GM18951 (cell line): Measurements from ENCODE around the gene RUNX2.
"Not testable (repeated sequence)": the region's sequence is repeated elsewhere in the genome, so short reads cannot be mapped to it uniquely, and the experiment has no call there.

Experiments
- POLR2A ChIP-seq: IDR thresholded peaks from 4 replicates; pipeline ENCODE4 v1.6.1; 2011; ENCODE audit warnings: mild to moderate bottlenecking; ENCODE audit not compliant: insufficient read length, insufficient read depth; ENCODE audit errors: extremely low read depth
- in situ Hi-C: fragments of 300-500 bp; cut with MboI; formaldehyde crosslinking; loops from one replicate; pipeline ENCODE4 v1.12.0; 2022; ENCODE audit warnings: low sequenced_read_pairs, mixed read lengths, inconsistent platforms; ENCODE audit not compliant: unreplicated experiment

RUNX2 gene

DNA sequence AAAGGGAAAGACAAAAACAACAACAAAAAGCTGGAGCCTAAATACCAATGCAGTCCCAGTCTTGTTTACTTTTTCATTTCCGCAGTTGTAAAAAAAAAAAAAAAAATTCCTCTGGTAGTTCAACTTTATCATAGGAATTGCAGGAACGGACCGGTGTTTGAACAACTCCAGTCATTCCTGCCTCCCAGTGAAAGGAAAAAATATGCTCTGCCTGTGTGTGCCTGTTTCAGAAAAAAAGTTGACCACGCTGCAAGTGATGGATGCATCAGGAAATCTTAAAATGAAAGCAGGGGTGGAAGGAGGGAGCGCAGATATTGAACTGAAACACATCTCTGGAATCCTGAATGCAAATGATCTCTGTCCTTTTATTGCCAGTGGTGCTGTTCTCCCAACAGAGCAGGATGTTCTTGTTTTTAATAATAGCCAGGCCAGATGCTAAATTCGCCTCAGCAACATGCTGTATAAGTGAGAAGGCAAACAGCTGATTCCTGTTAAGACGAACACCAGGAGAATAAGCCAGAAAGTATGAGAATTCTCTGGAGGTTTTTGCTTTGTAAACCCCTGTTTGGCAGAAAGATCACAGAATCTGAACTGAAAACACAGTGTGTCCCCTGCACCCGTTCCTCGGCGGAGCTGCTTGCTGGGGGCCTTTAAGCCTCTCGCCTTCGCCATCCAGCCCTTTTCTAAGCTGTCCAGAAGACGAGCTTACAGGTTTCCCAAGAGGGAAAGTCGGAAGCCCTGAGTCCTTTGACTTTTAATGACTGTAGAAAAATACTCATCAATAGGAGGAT, 228.0 kb downstream of the RUNX2 start:
- no peak for TF ChIP-seq POLR2A

DNA sequence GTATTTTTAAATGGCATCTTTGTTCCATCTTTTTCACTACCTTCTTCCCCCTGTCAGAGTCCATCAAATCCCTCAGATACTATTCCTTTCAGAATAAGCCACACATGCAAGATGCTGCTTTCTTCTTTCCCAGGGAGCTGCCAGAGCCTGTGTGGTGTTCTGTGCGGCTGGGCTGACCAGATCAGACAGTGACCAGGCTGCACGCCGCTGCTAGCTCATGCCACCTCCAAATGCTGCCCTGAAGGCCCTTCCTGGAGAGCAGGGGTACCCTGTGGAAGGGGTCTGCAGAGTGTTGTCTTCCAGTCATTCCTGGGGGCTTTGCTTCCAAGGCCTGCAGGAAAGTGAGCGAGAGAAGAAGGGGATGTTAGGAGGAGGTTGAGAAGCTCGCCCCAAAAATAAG, 228.7 kb downstream of the RUNX2 start:
- TF ChIP-seq POLR2A = no peak
- in situ Hi-C loops = no loop called here

More for the DNA sequence above, 228.0 kb downstream of the RUNX2 start:
- in situ Hi-C loops = no loop called here

DNA sequence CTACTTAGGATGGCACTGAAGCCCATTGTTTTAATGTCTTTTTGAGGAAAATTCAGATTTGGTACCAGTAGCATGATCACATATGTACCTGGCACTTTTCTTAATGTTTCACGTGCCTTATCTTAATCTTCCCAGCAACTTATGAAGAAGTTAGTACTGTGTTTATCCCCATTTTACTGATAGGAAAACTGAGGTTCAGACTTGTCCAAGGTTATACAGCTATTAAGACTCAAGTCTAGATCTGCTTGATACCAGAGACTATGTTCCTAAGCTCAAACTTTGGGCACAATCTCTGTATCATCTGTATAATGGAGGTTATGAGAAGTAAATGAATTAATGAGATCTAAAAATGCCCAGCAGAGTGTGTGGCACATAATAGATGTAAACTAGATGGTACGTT, 229.3 kb downstream of the RUNX2 start:
- in situ Hi-C loops = no loop called here
- TF ChIP-seq POLR2A = no peak

DNA sequence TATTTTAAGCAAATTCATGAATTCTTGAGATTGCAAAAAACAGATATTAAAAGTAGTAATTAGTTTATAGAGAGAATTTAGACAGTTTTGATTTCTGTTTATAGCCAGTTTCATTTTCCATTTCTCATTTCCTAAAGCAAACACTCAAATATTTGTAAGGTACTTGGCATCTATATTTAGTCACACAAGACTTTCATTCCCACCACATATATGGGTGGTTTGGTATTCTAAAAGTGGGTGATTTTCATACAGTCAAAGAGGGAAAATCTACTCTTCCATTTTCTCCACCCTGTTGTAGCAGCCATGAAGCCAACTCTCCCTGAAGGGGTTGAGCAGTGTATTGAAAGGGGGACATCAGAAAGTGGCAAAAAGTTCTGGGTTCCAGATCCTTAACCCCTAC, 230.7 kb downstream of the RUNX2 start:
- no peak for TF ChIP-seq POLR2A
- in situ Hi-C loops = no loop called here

DNA sequence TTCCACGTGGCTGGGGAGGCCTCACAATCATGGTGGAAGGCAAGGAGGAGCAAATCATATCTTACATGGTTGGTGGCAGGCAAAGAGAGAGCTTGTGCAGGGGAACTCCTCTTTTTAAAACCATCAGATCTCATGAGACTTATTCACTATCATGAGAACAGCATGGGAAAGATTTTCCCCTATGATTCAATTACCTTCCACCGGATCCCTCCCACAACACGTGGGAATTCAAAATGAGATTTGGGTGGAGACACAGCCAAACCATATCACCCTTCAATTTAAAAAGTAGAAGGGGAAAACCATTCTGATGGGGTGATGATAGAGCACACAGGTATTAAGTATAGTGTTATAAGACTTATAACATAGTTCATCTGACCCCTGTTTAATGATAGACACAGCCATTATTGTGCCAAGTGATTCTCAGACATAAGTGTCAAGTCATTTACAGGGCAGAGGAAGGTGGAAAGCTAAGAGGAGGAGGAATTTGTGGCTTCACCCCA, 232.2 kb downstream of the RUNX2 start:
- in situ Hi-C loops = not testable (repeated sequence)

DNA sequence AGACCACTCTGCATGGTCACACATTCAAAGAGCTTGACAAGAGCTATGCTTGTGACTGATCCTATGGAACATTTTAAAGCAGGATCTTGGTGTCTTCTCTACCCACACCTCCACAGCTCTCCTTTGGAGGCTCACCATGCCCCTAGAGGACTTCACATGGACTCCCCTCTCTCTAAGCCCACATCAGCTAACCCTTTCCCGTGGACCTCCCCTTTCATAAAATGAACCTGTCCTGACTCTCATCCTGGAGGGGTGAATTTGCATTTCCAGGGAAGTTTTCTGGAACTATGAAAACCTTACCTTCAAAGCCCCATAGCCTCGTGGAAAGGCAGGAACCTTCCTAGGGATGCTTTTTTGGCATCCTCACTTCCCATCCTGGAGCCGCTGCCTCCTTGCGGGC, 234.0 kb downstream of the RUNX2 start:
- no peak for TF ChIP-seq POLR2A
- in situ Hi-C loops = no loop called here

DNA sequence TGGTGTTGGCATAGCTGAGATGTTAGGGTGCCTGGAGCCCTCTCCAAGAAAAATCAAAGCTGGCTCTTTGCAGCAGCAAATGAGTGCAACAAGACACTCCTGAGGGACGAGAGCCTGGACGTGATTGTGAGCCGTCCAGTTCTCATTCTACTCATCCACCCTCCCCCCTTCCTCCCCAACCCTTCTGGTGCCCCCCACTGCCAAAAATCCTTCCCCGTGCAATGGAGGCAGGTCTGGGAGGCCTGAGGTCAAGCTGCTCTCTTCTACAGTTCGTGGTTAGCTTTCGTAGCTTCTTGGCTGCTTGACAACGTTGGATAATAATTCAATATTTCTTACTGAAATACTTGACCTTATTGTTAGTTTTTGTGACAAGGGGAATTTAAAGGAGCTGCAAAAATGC, 234.9 kb downstream of the RUNX2 start:
- no peak for TF ChIP-seq POLR2A
- in situ Hi-C loops = no loop called here

DNA sequence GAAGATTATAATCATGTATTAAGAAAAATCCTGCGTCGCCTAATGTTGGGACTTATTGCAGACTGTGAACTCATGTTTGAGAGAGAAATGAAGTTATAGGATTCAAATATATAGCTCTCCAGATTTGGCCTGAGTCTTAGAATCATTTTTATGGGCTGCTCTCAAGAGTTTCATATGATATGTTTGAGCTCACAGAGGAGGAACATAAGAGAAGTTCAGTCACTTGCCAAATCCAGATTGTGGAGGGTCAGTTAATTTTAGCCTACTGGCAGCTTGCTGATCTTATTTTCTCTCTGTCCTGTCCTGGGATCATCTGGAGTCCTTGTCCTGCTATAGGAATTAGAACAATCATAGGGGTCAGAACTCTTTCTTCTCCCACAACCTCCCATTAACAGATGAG, 235.7 kb downstream of the RUNX2 start:
- no peak for TF ChIP-seq POLR2A
- in situ Hi-C loops = no loop called here

DNA sequence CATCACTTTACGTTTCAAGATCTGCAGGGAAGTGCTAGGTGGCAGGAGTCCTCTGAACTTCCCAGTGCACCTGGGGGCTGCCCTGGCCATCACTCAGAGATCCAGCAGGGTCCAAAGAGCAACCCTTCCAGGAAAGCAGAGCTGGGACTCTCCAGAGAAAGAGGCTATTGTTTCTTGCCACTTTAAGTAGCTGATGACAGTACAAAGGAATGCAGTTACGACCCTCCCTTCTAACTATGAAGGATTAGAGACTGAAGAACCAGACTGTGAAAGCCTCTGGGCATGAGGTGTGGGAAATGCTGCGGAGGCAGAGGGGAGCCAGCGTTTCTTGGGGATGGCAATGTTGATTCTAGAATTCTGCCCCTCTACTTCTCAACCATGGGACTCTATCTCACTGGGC, 238.8 kb downstream of the RUNX2 start:
- in situ Hi-C loops = no loop called here
- TF ChIP-seq POLR2A = no peak

DNA sequence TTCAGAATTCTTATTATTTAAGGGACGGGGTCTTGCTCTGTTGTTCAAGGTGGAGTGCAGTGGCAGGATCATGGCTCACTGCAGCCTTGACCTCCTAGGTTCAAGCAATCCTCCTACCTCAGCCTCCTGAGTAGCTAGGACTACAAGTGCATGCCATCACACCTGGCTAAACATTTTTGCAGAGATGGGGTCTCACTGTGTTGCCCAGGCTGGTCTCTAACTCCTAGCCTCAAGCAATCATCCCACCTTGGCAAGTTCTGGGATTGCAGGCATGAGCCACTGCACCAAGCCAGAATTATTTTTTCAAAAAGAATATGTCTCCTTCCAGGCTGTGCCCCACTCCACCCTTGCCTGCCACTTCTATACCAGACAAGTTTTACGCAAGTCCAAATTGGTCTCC, 239.7 kb downstream of the RUNX2 start:
- no peak for TF ChIP-seq POLR2A
- in situ Hi-C loops = no loop called here

DNA sequence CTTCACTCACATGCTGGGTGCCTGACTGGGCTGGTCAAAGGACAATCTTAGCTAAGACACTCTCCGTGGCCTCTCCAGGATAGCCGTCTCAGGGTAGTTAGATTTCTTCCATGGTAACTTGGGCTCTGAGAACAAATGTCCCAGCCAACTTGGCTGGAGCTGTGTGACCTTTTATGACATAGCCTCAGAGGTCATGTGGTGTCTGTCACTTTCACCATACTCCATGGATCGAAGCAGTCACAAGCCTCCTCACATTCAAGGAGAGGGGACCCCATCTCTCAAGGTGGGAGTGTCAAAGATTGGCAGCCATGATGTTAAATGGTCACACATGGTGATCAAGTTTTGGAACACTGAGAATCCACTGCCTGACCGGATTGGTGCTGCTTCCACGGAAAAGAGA, 240.5 kb downstream of the RUNX2 start:
- no peak for TF ChIP-seq POLR2A
- in situ Hi-C loops = no loop called here

DNA sequence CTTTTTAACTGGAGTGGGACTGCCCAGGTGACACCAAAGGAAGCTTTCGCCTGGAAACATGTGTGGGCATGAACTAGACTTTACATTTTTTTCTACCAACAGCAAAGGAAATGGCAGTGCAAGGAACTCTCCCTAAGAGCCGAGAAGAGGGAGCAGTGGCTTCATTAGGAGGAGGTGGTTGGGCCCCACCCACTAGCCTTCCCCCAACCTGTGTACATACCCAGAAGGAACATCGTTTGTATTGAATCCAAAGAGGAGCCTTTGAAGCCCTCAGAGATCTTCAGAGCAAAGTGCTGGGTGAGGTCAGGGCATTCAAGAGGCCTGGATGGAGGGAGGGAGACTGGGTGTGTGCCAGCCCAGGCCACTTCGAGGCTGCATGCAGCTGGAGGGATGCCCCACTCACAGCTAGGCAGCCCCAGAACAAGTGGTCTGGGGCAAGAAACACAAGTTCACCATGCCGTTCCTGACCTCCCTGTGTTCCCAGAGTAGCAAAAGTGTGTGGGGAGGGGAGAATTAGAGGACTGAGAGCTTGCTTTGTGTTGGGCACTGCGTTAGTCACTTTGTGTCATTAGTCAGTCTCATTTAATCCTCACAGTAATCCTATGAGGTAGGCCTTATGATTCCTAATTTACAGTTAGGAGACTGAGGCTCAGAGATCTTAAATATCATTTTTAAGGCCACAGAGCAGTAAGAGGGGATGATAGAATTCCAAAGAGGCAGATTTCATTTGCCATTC, 241.2 kb downstream of the RUNX2 start:
- TF ChIP-seq POLR2A = no peak
- in situ Hi-C loops = no loop called here

DNA sequence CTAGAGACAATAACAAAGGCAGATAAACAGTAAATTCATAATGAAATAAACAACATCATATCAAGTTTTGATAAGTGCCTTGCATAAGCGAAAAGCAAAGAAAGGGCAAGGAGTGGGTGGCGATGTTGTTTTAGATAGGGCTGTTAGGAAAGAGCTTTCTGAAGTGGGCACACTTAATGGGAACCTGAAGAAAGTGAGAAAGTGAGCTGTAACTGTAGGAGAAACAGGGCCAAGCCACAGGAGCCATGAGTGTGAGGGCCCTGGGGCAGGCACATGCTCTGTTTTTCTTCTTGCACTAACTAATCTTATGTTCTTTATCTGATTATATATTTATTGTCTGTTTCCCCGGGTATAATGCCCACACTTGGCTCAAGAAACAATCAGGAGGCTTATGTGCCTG, 243.0 kb downstream of the RUNX2 start:
- no peak for TF ChIP-seq POLR2A
- in situ Hi-C loops = no loop called here

DNA sequence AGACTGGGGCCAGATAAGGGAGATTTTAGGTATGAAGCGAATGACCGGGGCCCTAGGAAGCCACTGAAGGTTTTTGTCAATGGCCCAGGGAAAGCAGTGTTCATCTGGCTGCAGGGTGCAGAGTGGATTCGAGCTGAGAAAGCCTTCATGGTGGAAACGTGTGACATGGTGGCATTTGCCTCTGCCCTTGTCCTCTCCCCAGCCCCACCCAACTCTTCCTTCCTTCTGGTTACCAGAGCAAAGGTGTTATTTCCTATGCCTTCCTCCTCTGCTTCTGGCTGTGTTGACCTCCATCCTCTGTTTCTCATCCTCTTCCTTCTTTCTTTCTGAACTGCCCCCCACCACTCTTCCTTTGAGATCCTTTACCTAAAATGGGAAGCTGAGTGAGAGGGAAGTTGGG, 244.7 kb downstream of the RUNX2 start:
- in situ Hi-C loops = no loop called here
- TF ChIP-seq POLR2A = no peak
